ENCODE data around the gene FRMD4A.

DNA sequence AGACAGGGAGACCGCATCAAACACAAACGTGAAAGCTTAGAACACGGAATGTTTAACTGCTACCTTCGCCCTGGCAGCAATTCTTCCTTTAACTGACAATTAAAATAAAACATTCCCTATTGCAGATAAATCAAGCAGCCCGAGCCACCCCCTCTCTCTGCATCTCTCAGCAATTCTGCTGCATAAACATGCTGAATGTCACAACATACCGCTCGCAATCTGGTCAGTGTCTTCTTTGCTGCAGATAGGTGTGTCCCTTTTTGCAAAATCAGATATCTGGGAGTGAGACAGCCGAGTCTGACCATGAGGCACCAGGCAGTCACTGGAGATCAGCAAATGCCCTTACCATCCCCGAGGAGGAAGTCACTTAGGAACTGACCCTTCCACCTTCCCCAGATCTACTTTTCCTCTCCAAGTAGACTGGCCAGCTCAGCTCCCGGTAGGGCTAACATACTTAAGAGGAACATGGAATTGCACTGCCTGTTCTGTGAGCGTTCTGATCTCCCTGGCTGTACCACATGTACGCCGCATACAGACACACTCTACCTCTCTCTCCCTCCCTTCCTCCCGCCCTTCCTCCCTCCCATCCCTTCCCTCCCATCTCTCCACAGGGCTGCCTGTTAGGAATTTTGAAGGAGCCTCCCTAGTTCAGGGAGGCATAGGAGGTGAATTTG is at the start of gene FRMD4A:
- TF ChIP-seq POLR2A (IDR thresholded peaks at IDR 0.05; ENCODE audit: low read depth, low read length) (no peak), POLR2AphosphoS5 (IDR thresholded peaks at IDR 0.05; ENCODE audit: low read depth, low read length) (no peak), TAF1 (IDR thresholded peaks at IDR 0.05; ENCODE audit: borderline replicate concordance, low read depth, low read length) (no peak)

Data from GM12892 (cell line).